Measurements from ENCODE around the gene MAP4K4.

The MAP4K4 gene

GRCh38 chr2:101753720-101754490 is 56.4 kb downstream of the MAP4K4 start:
- in situ Hi-C loops (cut with MboI; ENCODE audit: low pct_unique_long_range_greater_than_20kb, low sequenced_read_pairs, unreplicated experiment), result no loop called here
- DNase-seq (ENCODE audit: low spot score), result peak; percentile 52
- TF ChIP-seq, protein P1, sequence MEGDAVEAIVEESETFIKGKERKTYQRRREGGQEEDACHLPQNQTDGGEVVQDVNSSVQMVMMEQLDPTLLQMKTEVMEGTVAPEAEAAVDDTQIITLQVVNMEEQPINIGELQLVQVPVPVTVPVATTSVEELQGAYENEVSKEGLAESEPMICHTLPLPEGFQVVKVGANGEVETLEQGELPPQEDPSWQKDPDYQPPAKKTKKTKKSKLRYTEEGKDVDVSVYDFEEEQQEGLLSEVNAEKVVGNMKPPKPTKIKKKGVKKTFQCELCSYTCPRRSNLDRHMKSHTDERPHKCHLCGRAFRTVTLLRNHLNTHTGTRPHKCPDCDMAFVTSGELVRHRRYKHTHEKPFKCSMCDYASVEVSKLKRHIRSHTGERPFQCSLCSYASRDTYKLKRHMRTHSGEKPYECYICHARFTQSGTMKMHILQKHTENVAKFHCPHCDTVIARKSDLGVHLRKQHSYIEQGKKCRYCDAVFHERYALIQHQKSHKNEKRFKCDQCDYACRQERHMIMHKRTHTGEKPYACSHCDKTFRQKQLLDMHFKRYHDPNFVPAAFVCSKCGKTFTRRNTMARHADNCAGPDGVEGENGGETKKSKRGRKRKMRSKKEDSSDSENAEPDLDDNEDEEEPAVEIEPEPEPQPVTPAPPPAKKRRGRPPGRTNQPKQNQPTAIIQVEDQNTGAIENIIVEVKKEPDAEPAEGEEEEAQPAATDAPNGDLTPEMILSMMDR (IDR thresholded peaks at IDR 0.05; ENCODE audit: extremely low read depth, insufficient read depth, missing control alignments), result no peak

DNA sequence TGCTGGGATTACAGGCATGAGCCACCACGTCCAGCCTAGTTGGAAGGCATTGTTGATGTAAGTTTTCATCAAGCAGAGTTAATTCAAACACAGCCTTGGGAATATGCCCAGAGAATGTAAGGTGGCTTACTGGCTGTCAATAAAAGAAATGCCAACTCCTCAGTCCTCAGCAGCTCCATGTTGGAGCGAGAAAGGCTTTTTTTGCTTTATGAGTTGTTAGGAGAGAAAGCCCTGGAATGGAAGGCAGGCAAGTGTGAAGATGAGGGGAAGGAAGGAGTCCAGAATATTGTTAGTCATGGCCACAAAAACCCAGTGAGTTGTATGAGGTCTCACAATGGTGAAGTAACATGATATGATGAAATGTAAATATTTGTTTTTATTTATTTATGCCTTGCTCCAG is 57.1 kb downstream of the MAP4K4 start:
- in situ Hi-C loops (cut with MboI; ENCODE audit: low pct_unique_long_range_greater_than_20kb, low sequenced_read_pairs, unreplicated experiment), result no loop called here
- no peak for DNase-seq (ENCODE audit: low spot score)
- TF ChIP-seq, protein P1 (IDR thresholded peaks at IDR 0.05; ENCODE audit: extremely low read depth, insufficient read depth, missing control alignments), result no peak

- DNase-seq (ENCODE audit: low spot score), result no peak
- in situ Hi-C loops (cut with MboI; ENCODE audit: low pct_unique_long_range_greater_than_20kb, low sequenced_read_pairs, unreplicated experiment), result no loop called here
- TF ChIP-seq, protein P1 (IDR thresholded peaks at IDR 0.05; ENCODE audit: extremely low read depth, insufficient read depth, missing control alignments), result no peak
Observed at GRCh38 chr2:101756266-101756665, 58.8 kb downstream of the MAP4K4 start.

- in situ Hi-C loops (cut with MboI; ENCODE audit: low pct_unique_long_range_greater_than_20kb, low sequenced_read_pairs, unreplicated experiment), result no loop called here
- no peak for DNase-seq (ENCODE audit: low spot score)
- TF ChIP-seq, protein P1 (IDR thresholded peaks at IDR 0.05; ENCODE audit: extremely low read depth, insufficient read depth, missing control alignments), result no peak
Observed at GRCh38 chr2:101758001-101758400, 60.5 kb downstream of the MAP4K4 start.

GRCh38 chr2:101759162-101759561 is 61.7 kb downstream of the MAP4K4 start:
- TF ChIP-seq, protein P1 (IDR thresholded peaks at IDR 0.05; ENCODE audit: extremely low read depth, insufficient read depth, missing control alignments), result no peak
- in situ Hi-C loops (cut with MboI; ENCODE audit: low pct_unique_long_range_greater_than_20kb, low sequenced_read_pairs, unreplicated experiment), result no loop called here

GRCh38 chr2:101762451-101763171 is 65.1 kb downstream of the MAP4K4 start:
- TF ChIP-seq, protein P1 (IDR thresholded peaks at IDR 0.05; ENCODE audit: extremely low read depth, insufficient read depth, missing control alignments), result no peak
- no peak for DNase-seq (ENCODE audit: low spot score)
- in situ Hi-C loops (cut with MboI; ENCODE audit: low pct_unique_long_range_greater_than_20kb, low sequenced_read_pairs, unreplicated experiment), result no loop called here

More at GRCh38 chr2:101759162-101759561, 61.7 kb downstream of the MAP4K4 start:
- DNase-seq (ENCODE audit: low spot score), result no peak

Measured in GM13977 (cell line).